Thyroid gland (tissue), 4 donors: ENCODE data around the gene RFPL3.

Experiments
- CTCF ChIP-seq, 6 experiments: fragments of 200-600 bp in 3 of 6; fragments of 450-650 bp in 3 of 6; sonication (generic) in 3 of 6; IDR thresholded peaks; one replicate each; pipeline ENCODE4 v1.5.1; 2016 to 2019; ENCODE audit warnings: antibody characterized with exemption in 6 of 6, mild to moderate bottlenecking in 2 of 6, inconsistent platforms in 1 of 6, moderate library complexity in 1 of 6
- POLR2A ChIP-seq, 2 donors: fragments of 450-650 bp; IDR thresholded peaks; one replicate each; pipeline ENCODE4 v1.6.1; 2017; ENCODE audit warnings: antibody characterized with exemption in 2 of 2, mild to moderate bottlenecking in 2 of 2, moderate library complexity in 1 of 2

- no peak for TF ChIP-seq CTCF (IDR thresholded peaks at IDR 0.05)
- TF ChIP-seq POLR2A (IDR thresholded peaks at IDR 0.05), result no peak
These were observed 44.1 kb upstream of the RFPL3 start for GRCh38 chr22:32313532-32313931.
